Fibroblast of villous mesenchyme (primary cell): Measurements from ENCODE around the gene CLCN2. TPM values are rescaled to one million over a fixed set of nuclear protein-coding genes. Genes with fewer than 3 reads are reported as not detected.

Experiments used
- DNase-seq: peaks from one replicate; pipeline ENCODE4 v3.0.0-alpha.2; 2010; ENCODE audit warnings: low read depth
- H3K4me3 ChIP-seq: 2 replicates; pipeline ENCODE4 v1.5.1; 2011; ENCODE audit warnings: low read depth, mild to moderate bottlenecking, low read length
- small RNA-seq: library from RNA; depleted of rRNA; stranded (forward); fragments of <200 nt; gene quantifications from one replicate; pipeline ENCODE3, GENCODE V24; 2012
- total RNA-seq: library from RNA; depleted of rRNA; stranded (reverse); fragments of >200 nt; gene quantifications from 2 replicates; pipeline ENCODE4 v1.2.3, GENCODE V29; 2012
- TF ChIP-seq, protein P1 (sequence below): IDR thresholded peaks from 2 replicates; pipeline ENCODE4 v1.5.1; 2012; ENCODE audit warnings: low read depth, mild to moderate bottlenecking, low read length; ENCODE audit not compliant: insufficient read depth

The CLCN2 gene
- total RNA-seq, 1 donor = 6.0 TPM

DNA sequence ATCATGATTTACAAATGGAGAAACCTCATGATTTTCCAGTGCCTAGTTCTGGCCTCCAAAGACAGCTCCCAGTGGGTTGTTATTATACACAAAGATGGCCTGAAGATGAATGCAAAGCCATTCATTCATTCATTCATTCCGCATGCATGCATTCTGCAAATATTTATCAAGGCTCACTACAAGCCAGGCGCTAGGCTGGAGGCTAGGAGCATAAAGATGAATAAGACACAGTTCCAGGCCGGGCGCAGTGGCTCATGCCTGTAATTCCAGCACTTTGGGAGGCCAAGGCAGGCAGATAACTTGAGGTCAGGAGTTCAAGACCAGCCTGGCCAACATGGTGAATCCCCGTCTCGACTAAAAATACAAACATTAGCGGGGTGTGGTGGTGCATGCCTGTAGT, 64.8 kb downstream of the CLCN2 start:
- TF ChIP-seq, protein P1, sequence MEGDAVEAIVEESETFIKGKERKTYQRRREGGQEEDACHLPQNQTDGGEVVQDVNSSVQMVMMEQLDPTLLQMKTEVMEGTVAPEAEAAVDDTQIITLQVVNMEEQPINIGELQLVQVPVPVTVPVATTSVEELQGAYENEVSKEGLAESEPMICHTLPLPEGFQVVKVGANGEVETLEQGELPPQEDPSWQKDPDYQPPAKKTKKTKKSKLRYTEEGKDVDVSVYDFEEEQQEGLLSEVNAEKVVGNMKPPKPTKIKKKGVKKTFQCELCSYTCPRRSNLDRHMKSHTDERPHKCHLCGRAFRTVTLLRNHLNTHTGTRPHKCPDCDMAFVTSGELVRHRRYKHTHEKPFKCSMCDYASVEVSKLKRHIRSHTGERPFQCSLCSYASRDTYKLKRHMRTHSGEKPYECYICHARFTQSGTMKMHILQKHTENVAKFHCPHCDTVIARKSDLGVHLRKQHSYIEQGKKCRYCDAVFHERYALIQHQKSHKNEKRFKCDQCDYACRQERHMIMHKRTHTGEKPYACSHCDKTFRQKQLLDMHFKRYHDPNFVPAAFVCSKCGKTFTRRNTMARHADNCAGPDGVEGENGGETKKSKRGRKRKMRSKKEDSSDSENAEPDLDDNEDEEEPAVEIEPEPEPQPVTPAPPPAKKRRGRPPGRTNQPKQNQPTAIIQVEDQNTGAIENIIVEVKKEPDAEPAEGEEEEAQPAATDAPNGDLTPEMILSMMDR = no peak
- no peak for DNase-seq
- H3K4me3 ChIP-seq = no peak overlapping the region

Small RNA genes lying within 50 kb of the gene (small RNA-seq; reads per million reads assigned to genes)
- 848 reads per million, percentile 99 among the genes with 10 or more reads in this experiment for gene SNORD66

Other genes with a start within 250 kb of the CLCN2 start
- 28.0 and 30.7 TPM in 2 replicates for gene EIF2B5, start 226.2 kb downstream of the CLCN2 start, total RNA-seq
- 39.3 and 46.1 TPM in 2 replicates for gene DVL3, start 206.2 kb downstream of the CLCN2 start, total RNA-seq
- 375 and 469 TPM in 2 replicates for gene AP2M1, start 186.8 kb downstream of the CLCN2 start, total RNA-seq
- 33.5 and 51.0 TPM in 2 replicates for gene ABCF3, start 175.4 kb downstream of the CLCN2 start, total RNA-seq
- not detected in 2 replicates for gene VWA5B2, start 132.0 kb downstream of the CLCN2 start, total RNA-seq
- gene ALG3, start 112.6 kb downstream of the CLCN2 start, total RNA-seq = 28.7 and 41.0 TPM in 2 replicates
- gene EEF1AKMT4, start 111.9 kb downstream of the CLCN2 start, total RNA-seq = 3.9 and 5.6 TPM in 2 replicates
- under 0.01 TPM in 1 of 2 replicates, not detected in the other for gene CAMK2N2, start 100.1 kb downstream of the CLCN2 start, total RNA-seq
- not detected in 2 replicates for gene ECE2, start 85.6 kb downstream of the CLCN2 start, total RNA-seq
- gene PSMD2, start 62.4 kb downstream of the CLCN2 start, total RNA-seq = 364 and 388 TPM in 2 replicates
- gene EIF4G1, start 47.0 kb downstream of the CLCN2 start, total RNA-seq = 252 and 288 TPM in 2 replicates
- gene FAM131A, start 24.0 kb downstream of the CLCN2 start, total RNA-seq = 13.9 and 17.3 TPM in 2 replicates
- 39.6 and 61.3 TPM in 2 replicates for gene POLR2H, start 105 bp upstream of the CLCN2 start, total RNA-seq
- 0.32 and 0.86 TPM in 2 replicates for gene THPO, start 16.6 kb upstream of the CLCN2 start, total RNA-seq
- 1.7 and 3.5 TPM in 2 replicates for gene CHRD, start 18.4 kb upstream of the CLCN2 start, total RNA-seq
- 2.2 and 3.5 TPM in 2 replicates for gene EPHB3, start 200.2 kb upstream of the CLCN2 start, total RNA-seq